ENCODE results near the gene ARAP2. TPM values are rescaled to one million over a fixed set of nuclear protein-coding genes. Genes with fewer than 3 reads are reported as not detected.

Gene ARAP2
- total RNA-seq, 2 experiments from 2014 or later = 49.3 to 57.7 TPM

- Mint-ChIP-seq H3K27ac (no peak overlapping the region), H3K4me1 (ENCODE audit: low read depth) (peaks cover 2% of the 10 kb centered on the region), H3K36me3 (peaks cover 9% of the 10 kb centered on the region), H3K9me3 (no peaks in the 10 kb centered on the region), H3K4me3 (no peak overlapping the region), H3K27me3 (no peaks in the 10 kb centered on the region)
- intact Hi-C loops (cut with micrococcal nuclease) = loop anchor here (2.0 kb wide), 1 partner anchor 129 kb away; no protein-coding TSS in a partner anchor
- ChIA-PET CTCF (no interaction called here), POLR2A (interaction anchor here (0.6 kb wide), 1 partner anchor 105 kb away, joined by 3 read pairs; no protein-coding TSS in a partner anchor)
- DNase-seq = no peak
These were observed 164.6 kb downstream of the ARAP2 start for GRCh38 chr4:36079666-36080065.

GRCh38 chr4:36078319-36078718 lies 166.0 kb downstream of the ARAP2 start:
- no peak for DNase-seq
- no peak overlapping the region for H3K27ac Mint-ChIP-seq
- intact Hi-C loops (cut with micrococcal nuclease) = no loop called here
- H3K9me3 Mint-ChIP-seq = no peaks in the 10 kb centered on the region
- H3K4me1 Mint-ChIP-seq (ENCODE audit: low read depth) = peaks cover 2% of the 10 kb centered on the region
- H3K36me3 Mint-ChIP-seq = peaks cover 13% of the 10 kb centered on the region
- ChIA-PET CTCF (no interaction called here), POLR2A (no interaction called here)
- H3K4me3 Mint-ChIP-seq = no peak overlapping the region
- H3K27me3 Mint-ChIP-seq = no peaks in the 10 kb centered on the region

GRCh38 chr4:36072529-36072928 lies 171.8 kb downstream of the ARAP2 start:
- H3K27ac Mint-ChIP-seq = no peak overlapping the region
- no peak overlapping the region for H3K4me3 Mint-ChIP-seq
- H3K27me3 Mint-ChIP-seq = no peaks in the 10 kb centered on the region
- peaks cover 34% of the 10 kb centered on the region for H3K36me3 Mint-ChIP-seq
- intact Hi-C loops (cut with micrococcal nuclease) = no loop called here
- ChIA-PET POLR2A (no interaction called here), CTCF (interaction anchor here (1.2 kb wide), 1 partner anchor 25 kb away, joined by 3 read pairs; no protein-coding TSS in a partner anchor)
- H3K9me3 Mint-ChIP-seq = no peaks in the 10 kb centered on the region
- no peaks in the 10 kb centered on the region for H3K4me1 Mint-ChIP-seq (ENCODE audit: low read depth)
- no peak for DNase-seq

- POLR2A ChIA-PET = no interaction called here
- CTCF ChIA-PET = no interaction called here
- intact Hi-C loops (cut with micrococcal nuclease) = no loop called here
- no peak overlapping the region for H3K4me3 Mint-ChIP-seq
- DNase-seq = no peak
- H3K9me3 Mint-ChIP-seq = no peaks in the 10 kb centered on the region
- no peaks in the 10 kb centered on the region for H3K4me1 Mint-ChIP-seq (ENCODE audit: low read depth)
- no peaks in the 10 kb centered on the region for H3K27me3 Mint-ChIP-seq
- H3K36me3 Mint-ChIP-seq = peaks cover 43% of the 10 kb centered on the region
- no peak overlapping the region for H3K27ac Mint-ChIP-seq
These were observed 177.2 kb downstream of the ARAP2 start for GRCh38 chr4:36067116-36067515.

- no peaks in the 10 kb centered on the region for H3K9me3 Mint-ChIP-seq
- H3K27me3 Mint-ChIP-seq = no peaks in the 10 kb centered on the region
- ChIA-PET CTCF (no interaction called here), POLR2A (interaction anchor here (0.6 kb wide), 2 partner anchors 176 to 1470 kb away, joined by 3 read pairs; no protein-coding TSS in a partner anchor)
- no peaks in the 10 kb centered on the region for H3K4me1 Mint-ChIP-seq (ENCODE audit: low read depth)
- H3K27ac Mint-ChIP-seq = no peak overlapping the region
- H3K36me3 Mint-ChIP-seq = peaks cover 41% of the 10 kb centered on the region
- no peak overlapping the region for H3K4me3 Mint-ChIP-seq
- intact Hi-C loops (cut with micrococcal nuclease) = no loop called here
- DNase-seq = no peak
These were observed 178.9 kb downstream of the ARAP2 start for GRCh38 chr4:36065274-36065871.

GRCh38 chr4:36064117-36064516 lies 180.2 kb downstream of the ARAP2 start:
- no peak overlapping the region for H3K4me3 Mint-ChIP-seq
- POLR2A ChIA-PET = no interaction called here
- no peak overlapping the region for H3K27ac Mint-ChIP-seq
- CTCF ChIA-PET = no interaction called here
- intact Hi-C loops (cut with micrococcal nuclease) = no loop called here
- peaks cover 33% of the 10 kb centered on the region for H3K36me3 Mint-ChIP-seq
- H3K4me1 Mint-ChIP-seq (ENCODE audit: low read depth) = no peaks in the 10 kb centered on the region
- DNase-seq = no peak
- no peaks in the 10 kb centered on the region for H3K27me3 Mint-ChIP-seq
- H3K9me3 Mint-ChIP-seq = no peaks in the 10 kb centered on the region

GRCh38 chr4:36056136-36056535 lies 188.2 kb downstream of the ARAP2 start:
- no peaks in the 10 kb centered on the region for H3K36me3 Mint-ChIP-seq
- no peak overlapping the region for H3K4me3 Mint-ChIP-seq
- CTCF ChIA-PET = no interaction called here
- intact Hi-C loops (cut with micrococcal nuclease) = no loop called here
- H3K9me3 Mint-ChIP-seq = no peaks in the 10 kb centered on the region
- no peak overlapping the region for H3K27ac Mint-ChIP-seq
- H3K27me3 Mint-ChIP-seq = no peaks in the 10 kb centered on the region
- no peak for DNase-seq
- no peaks in the 10 kb centered on the region for H3K4me1 Mint-ChIP-seq (ENCODE audit: low read depth)
- POLR2A ChIA-PET = no interaction called here

GRCh38 chr4:36054694-36055422 lies 189.5 kb downstream of the ARAP2 start:
- H3K27me3 Mint-ChIP-seq = no peaks in the 10 kb centered on the region
- H3K4me1 Mint-ChIP-seq (ENCODE audit: low read depth) = no peaks in the 10 kb centered on the region
- intact Hi-C loops (cut with micrococcal nuclease) = no loop called here
- no peak overlapping the region for H3K4me3 Mint-ChIP-seq
- ChIA-PET POLR2A (no interaction called here), CTCF (no interaction called here)
- no peak for DNase-seq
- H3K27ac Mint-ChIP-seq = no peak overlapping the region
- H3K9me3 Mint-ChIP-seq = no peaks in the 10 kb centered on the region
- H3K36me3 Mint-ChIP-seq = no peaks in the 10 kb centered on the region

GRCh38 chr4:36053930-36054329 lies 190.4 kb downstream of the ARAP2 start:
- no peak overlapping the region for H3K27ac Mint-ChIP-seq
- H3K27me3 Mint-ChIP-seq = no peaks in the 10 kb centered on the region
- H3K4me1 Mint-ChIP-seq (ENCODE audit: low read depth) = no peaks in the 10 kb centered on the region
- no peaks in the 10 kb centered on the region for H3K9me3 Mint-ChIP-seq
- ChIA-PET POLR2A (no interaction called here), CTCF (no interaction called here)
- intact Hi-C loops (cut with micrococcal nuclease) = no loop called here
- no peak for DNase-seq
- H3K4me3 Mint-ChIP-seq = no peak overlapping the region
- H3K36me3 Mint-ChIP-seq = no peaks in the 10 kb centered on the region

GRCh38 chr4:36051634-36052033 lies 192.7 kb downstream of the ARAP2 start:
- Mint-ChIP-seq H3K9me3 (no peaks in the 10 kb centered on the region), H3K36me3 (no peaks in the 10 kb centered on the region), H3K4me3 (no peak overlapping the region), H3K27ac (no peak overlapping the region), H3K27me3 (no peaks in the 10 kb centered on the region), H3K4me1 (ENCODE audit: low read depth) (no peaks in the 10 kb centered on the region)
- no peak for DNase-seq
- intact Hi-C loops (cut with micrococcal nuclease) = no loop called here
- ChIA-PET CTCF (no interaction called here), POLR2A (no interaction called here)

- ChIA-PET CTCF (no interaction called here), POLR2A (no interaction called here)
- H3K36me3 Mint-ChIP-seq = no peaks in the 10 kb centered on the region
- no peak overlapping the region for H3K4me3 Mint-ChIP-seq
- H3K4me1 Mint-ChIP-seq (ENCODE audit: low read depth) = no peaks in the 10 kb centered on the region
- no peaks in the 10 kb centered on the region for H3K9me3 Mint-ChIP-seq
- no peak overlapping the region for H3K27ac Mint-ChIP-seq
- no peak for DNase-seq
- intact Hi-C loops (cut with micrococcal nuclease) = no loop called here
- no peaks in the 10 kb centered on the region for H3K27me3 Mint-ChIP-seq
These were observed 198.3 kb downstream of the ARAP2 start for GRCh38 chr4:36046026-36046425.

GRCh38 chr4:36043901-36044300 lies 200.4 kb downstream of the ARAP2 start:
- Mint-ChIP-seq H3K27ac (no peak overlapping the region), H3K27me3 (no peaks in the 10 kb centered on the region), H3K4me1 (ENCODE audit: low read depth) (no peaks in the 10 kb centered on the region), H3K36me3 (peaks cover 2% of the 10 kb centered on the region), H3K9me3 (no peaks in the 10 kb centered on the region), H3K4me3 (no peak overlapping the region)
- POLR2A ChIA-PET = no interaction called here
- CTCF ChIA-PET = no interaction called here
- no peak for DNase-seq
- intact Hi-C loops (cut with micrococcal nuclease) = no loop called here

GRCh38 chr4:36043241-36043640 lies 201.1 kb downstream of the ARAP2 start:
- H3K36me3 Mint-ChIP-seq = peaks cover 2% of the 10 kb centered on the region
- no peak overlapping the region for H3K27ac Mint-ChIP-seq
- CTCF ChIA-PET = no interaction called here
- no peak for DNase-seq
- intact Hi-C loops (cut with micrococcal nuclease) = no loop called here
- H3K27me3 Mint-ChIP-seq = no peaks in the 10 kb centered on the region
- H3K9me3 Mint-ChIP-seq = no peaks in the 10 kb centered on the region
- POLR2A ChIA-PET = no interaction called here
- no peaks in the 10 kb centered on the region for H3K4me1 Mint-ChIP-seq (ENCODE audit: low read depth)
- no peak overlapping the region for H3K4me3 Mint-ChIP-seq
